CD4-positive, alpha-beta T cell treated with Interferon alpha-2 for 1 hour (primary cell): ENCODE measurements around the gene ATP10A.
A peak's percentile ranks its signal among the peaks of the same experiment; 100 is the strongest.

ENCODE experiments used
- DNase-seq, 2 donors: peaks; one replicate each; pipeline ENCODE4 v3.0.0-alpha.2; 2020 to 2022

Gene ATP10A

DNA sequence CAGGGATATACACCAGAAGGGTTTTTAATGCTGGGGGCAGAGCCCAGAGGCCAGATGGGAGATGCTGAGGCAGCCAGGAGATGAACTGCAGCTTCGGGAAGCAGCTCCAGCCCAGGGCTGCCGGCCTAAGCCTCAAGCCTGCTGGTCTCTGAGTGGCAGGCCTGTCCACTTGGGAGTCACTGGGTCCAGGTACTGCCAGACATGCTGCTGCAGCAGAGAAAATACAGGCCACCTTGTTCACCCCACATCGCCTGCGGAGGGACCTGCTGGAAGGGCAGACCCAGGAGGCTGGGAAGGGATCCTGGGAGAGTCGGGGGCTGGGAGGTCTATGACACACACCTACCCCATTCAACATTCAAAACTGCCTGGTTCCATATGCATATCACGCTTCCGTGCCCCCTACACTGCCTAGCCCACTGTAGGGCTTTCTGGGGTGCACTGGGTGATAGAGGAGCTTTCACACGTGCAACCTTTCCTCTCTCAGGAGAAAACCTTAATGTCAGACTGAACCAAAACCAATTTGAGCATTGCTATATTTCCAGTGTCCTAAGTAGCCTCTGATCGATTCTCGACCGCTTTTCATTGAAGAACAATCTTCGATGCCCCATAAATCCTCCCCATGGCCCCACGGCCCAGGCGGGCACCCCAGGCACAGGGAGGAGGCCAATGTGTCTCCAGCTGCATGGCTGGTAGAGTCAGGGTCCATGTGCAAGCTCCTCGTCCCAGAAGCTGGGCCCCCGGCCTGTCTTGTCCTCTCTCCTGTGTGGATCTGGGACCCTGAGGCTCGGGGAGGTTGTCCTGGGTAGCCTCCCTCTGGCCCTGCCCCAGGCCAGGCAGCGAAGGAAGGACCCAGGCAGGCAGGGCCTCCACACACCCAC, 147.4 kb downstream of the ATP10A start:
- DNase-seq: no peak

DNA sequence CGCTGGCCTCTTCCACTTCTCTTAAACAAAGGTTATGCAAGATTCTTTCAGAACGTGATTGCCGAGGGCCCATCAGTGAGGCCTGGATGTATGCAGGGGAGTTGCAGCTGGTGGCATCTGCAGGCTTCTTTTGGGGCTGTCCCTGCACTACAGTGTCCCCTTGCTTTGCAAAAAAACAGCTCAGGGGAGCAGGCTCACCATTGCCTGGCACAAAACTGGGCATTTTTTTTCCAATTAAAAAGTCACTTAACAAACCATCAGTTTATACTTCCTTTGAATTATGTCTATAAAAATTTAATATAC, 148.6 kb downstream of the ATP10A start:
- DNase-seq: no peak

- DNase-seq: no peak
Observed at GRCh38 chr15:25713736-25714537, 149.2 kb downstream of the ATP10A start.

DNA sequence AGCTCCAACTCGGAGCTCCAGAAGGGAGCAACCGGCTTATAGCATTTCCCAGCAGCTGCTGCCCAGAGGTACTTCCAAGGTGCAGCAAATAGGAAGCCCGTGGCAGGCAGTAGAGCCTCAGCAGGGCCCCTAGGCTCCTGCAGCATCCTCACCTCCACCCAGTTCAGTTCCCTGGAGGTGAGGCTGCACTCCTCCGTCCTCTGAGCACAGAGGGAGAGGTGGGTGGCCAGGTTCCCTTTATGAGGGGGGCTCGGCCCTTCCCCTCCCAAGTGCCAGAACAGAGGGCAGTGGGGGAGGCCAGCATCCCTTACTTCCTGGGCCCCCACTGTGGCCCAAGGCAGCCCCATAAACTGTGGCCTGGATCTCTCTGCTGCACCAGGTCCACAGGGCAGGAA, 150.2 kb downstream of the ATP10A start:
- DNase-seq: no peak

DNA sequence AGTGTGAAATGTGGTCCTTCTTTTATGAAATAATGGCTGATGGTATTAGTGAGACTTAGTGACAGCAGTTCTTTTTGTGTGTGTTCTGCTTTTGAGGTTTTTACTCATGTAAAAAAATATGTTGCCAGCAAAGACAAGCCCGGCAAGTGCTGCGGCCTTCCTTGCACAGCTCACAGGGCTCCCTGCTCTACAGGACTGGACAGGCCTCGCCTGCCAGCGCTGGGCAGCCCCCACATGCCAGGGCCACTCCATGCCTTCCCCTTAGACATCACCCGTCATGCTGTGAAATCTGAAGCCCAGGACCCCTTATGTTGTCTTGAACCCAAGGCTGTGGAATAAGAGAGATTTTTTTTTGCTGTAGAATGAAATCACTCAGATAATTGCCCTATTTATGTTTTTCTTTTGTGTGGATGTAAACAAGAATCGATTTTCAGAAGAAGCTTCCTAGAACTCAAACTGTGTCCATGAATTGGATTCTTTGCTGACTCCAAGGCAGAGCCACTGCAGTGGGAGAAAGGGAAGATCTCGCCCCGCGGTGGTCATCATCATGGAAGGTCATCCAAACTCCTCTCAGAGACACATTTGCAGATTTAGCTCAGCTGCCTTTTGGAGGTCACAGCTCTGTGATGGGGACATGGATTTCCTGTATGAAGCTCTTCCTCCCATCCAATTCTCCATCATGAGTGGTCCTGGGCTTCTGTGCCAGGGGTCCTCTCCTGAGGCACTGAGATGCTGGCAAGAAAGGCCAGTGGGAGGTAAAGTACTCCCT, 150.8 kb downstream of the ATP10A start:
- DNase-seq: no peak

GRCh38 chr15:25711691-25712090, 151.4 kb downstream of the ATP10A start:
- DNase-seq: no peak

GRCh38 chr15:25711164-25711563, 152.0 kb downstream of the ATP10A start:
- no peak for DNase-seq

GRCh38 chr15:25710184-25710583, 152.9 kb downstream of the ATP10A start:
- DNase-seq: peak; percentile 16 to 39

- DNase-seq: no peak
Observed at GRCh38 chr15:25709437-25710159, 153.5 kb downstream of the ATP10A start.

- DNase-seq: no peak
Observed at GRCh38 chr15:25708391-25708790, 154.7 kb downstream of the ATP10A start.

- no peak for DNase-seq
Observed at GRCh38 chr15:25707656-25708365, 155.3 kb downstream of the ATP10A start.

DNA sequence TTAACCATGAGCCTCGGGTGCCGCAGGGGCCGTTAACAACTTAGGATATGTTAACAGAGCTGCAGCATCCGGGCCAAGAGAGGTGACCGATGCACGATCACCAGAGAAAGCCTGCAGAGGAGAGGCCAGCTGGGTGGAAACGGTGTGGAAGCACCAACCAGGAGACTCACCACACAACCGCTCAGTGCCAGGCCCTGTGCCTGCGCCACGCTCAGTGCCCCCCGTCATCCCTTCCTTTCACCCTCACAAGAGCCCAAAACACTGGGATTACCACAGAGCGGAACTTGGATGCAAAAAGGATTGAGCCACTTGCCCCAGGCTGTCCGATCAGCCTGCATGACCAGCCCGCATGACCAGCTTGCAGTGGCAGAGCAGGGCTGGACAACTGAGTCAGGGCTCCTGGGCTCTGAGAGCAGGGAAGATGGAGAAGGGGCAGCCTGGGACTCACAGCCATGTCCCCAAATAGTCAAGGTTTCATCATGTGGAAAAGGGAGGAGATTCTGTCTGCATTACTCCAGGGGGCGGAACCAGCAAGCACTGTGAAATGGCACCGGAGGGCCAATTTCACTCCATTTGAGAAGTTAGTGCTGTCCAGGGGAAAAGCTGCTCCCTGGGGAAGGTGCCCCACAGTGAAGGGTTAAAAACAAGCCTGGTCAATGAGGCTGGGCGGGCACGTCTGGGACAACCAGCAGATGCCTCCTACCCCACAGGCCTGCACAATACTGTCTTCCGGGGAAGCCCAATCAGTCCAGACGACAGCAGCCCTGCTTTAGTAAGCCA, 156.8 kb downstream of the ATP10A start:
- no peak for DNase-seq

- DNase-seq: no peak
Observed at GRCh38 chr15:25705433-25706115, 157.6 kb downstream of the ATP10A start.

GRCh38 chr15:25703726-25704125, 159.4 kb downstream of the ATP10A start:
- no peak for DNase-seq

DNA sequence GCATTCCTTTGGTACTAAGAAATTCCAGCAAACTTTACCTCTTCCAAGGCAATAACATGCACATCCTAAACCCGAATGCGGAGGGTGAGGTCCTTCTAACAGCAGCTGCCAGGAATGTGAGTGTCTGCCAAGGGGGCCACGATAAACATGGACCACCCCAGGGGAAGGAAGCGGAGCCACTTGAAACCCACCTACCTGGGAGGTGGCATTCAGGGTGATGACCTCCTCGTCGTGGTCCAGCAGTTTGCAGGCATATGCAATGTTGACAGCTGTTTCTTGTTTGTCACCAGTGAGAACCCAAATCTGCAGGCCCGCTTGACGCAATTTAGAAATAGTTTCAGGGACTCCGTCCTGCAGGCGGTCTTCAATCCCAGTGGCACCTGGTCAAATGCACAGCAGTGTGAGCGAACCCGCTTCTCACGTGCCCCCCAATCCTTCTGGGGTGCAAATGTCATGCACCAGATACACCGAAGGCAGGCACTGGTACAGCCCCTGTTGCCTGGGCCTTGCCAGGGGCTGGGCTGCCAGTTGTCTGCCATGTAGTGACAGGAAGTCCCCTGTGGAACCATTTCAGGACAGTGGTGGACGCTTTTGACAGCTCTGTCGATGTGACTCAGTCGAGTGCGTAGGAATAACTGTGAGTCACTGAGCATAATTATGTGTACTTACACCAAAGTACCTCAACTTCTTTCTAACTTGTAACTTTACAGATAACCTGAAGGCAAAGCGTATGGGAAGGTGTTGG, 161.2 kb downstream of the ATP10A start:
- DNase-seq: no peak

DNA sequence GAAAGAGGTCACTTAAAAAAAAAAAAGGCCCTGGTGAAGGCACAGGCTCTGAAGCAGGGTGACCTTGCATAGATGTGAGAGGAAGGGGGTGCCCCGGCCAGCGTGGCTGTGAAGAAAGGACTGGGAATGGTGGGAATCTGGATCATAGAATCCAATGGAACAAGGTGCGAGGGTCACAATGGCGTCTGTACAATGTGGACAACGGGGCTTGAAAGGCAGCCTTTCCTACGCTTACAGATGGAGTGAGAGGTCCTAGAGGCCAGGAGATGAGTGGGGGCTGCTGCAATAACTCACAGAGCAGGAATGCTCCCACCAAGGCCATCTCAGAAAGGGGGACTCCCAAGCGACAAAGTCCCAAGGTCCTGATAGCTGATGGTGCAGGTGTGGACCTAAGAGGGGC, 162.2 kb downstream of the ATP10A start:
- DNase-seq: no peak

GRCh38 chr15:25697586-25697985, 165.5 kb downstream of the ATP10A start:
- no peak for DNase-seq

- DNase-seq: no peak
Observed at GRCh38 chr15:25695875-25696760, 167.0 kb downstream of the ATP10A start.

DNA sequence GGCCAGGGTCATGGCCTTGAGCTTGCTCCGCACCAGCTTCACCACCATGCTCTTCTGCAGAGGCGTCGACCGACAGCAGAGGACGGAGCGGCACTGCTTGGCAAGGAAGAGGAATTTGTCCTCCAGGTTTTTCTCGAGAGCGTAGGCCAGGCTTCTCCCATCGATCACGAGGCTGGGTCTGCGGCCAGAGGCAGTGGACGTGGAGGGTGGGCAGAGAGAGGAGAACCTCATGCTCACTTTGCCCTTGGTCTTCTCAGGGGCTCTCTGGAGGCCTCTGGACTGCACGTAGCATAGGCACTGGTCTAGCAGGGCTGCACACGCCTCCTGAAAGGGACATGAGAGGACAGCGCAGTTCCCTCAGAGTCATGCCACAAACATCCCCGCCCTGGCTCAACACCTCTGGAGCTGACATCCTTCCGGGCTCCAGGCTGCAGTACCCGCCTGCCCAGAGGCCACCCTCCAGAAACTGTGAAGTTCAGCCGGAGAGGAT, 168.3 kb downstream of the ATP10A start:
- no peak for DNase-seq
